Measurements from ENCODE around the gene UBE2E2. TPM values are rescaled to one million over a fixed set of nuclear protein-coding genes. Genes with fewer than 3 reads are reported as not detected.
A peak's percentile ranks its signal among the peaks of the same experiment; 100 is the strongest.

UBE2E2 gene
- total RNA-seq, 4 donors from 2014 or later = 26.5 to 44.0 (median 37.0) TPM

GRCh38 chr3:23620638-23621015 lies 417.5 kb downstream of the UBE2E2 start:
- TF ChIP-seq POLR2A (IDR thresholded peaks at IDR 0.05) = no peak
- TF ChIP-seq CTCF (IDR thresholded peaks at IDR 0.05) = no peak

GRCh38 chr3:23623844-23624243 lies 420.7 kb downstream of the UBE2E2 start:
- peaks cover 5 to 29% (median 9%) of the 10 kb centered on the region in 3 donors for H3K4me1 ChIP-seq

More at GRCh38 chr3:23620638-23621015, 417.5 kb downstream of the UBE2E2 start:
- H3K27me3 ChIP-seq = no peaks in the 10 kb centered on the region
- H3K4me1 ChIP-seq = peaks cover 5 to 29% (median 9%) of the 10 kb centered on the region in 3 donors
- intact Hi-C loops (cut with DNase I) = no loop called here
- no peaks in the 10 kb centered on the region for H3K9me3 ChIP-seq
- H3K27ac ChIP-seq = peak overlapping the region in 1 of 4 donors; percentile 14
- no peak for DNase-seq
- 24 to 50% methylated on average over 4 of the region's 4 CpGs for WGBS, 2 donors
- H3K36me3 ChIP-seq = no peaks in the 10 kb centered on the region
- H3K4me3 ChIP-seq = no peak overlapping the region

GRCh38 chr3:23624305-23624704 lies 421.2 kb downstream of the UBE2E2 start:
- peaks cover 5 to 27% (median 9%) of the 10 kb centered on the region in 3 donors for H3K4me1 ChIP-seq
- TF ChIP-seq CTCF (IDR thresholded peaks at IDR 0.05) = no peak
- no peak for TF ChIP-seq POLR2A (IDR thresholded peaks at IDR 0.05)
- DNase-seq = no peak
- WGBS, 2 donors = 27 to 38% methylated on average over 1 of the region's 1 CpG
- H3K4me3 ChIP-seq = no peak overlapping the region
- H3K36me3 ChIP-seq = no peaks in the 10 kb centered on the region
- no peak overlapping the region for H3K27ac ChIP-seq
- intact Hi-C loops (cut with DNase I) = no loop called here
- no peaks in the 10 kb centered on the region for H3K27me3 ChIP-seq
- no peaks in the 10 kb centered on the region for H3K9me3 ChIP-seq

More at GRCh38 chr3:23623844-23624243, 420.7 kb downstream of the UBE2E2 start:
- intact Hi-C loops (cut with DNase I) = no loop called here
- no peak overlapping the region for H3K4me3 ChIP-seq
- H3K27me3 ChIP-seq = no peaks in the 10 kb centered on the region
- H3K27ac ChIP-seq = no peak overlapping the region
- TF ChIP-seq POLR2A (IDR thresholded peaks at IDR 0.05) = no peak
- TF ChIP-seq CTCF (IDR thresholded peaks at IDR 0.05) = no peak
- H3K9me3 ChIP-seq = no peaks in the 10 kb centered on the region
- 83 to 91% methylated on average over 2 of the region's 2 CpGs for WGBS, 2 donors
- H3K36me3 ChIP-seq = no peaks in the 10 kb centered on the region
- no peak for DNase-seq

GRCh38 chr3:23626442-23626841 lies 423.3 kb downstream of the UBE2E2 start:
- TF ChIP-seq CTCF (IDR thresholded peaks at IDR 0.05) (no peak), POLR2A (IDR thresholded peaks at IDR 0.05) (no peak)
- Histone ChIP-seq H3K36me3 (no peaks in the 10 kb centered on the region), H3K4me1 (peaks cover 0 to 5% (median 0%) of the 10 kb centered on the region in 3 donors), H3K27ac (no peak overlapping the region), H3K27me3 (no peaks in the 10 kb centered on the region), H3K4me3 (no peak overlapping the region), H3K9me3 (no peaks in the 10 kb centered on the region)
- WGBS, 2 donors = 100% methylated on average over 1 to 2 of the region's 2 CpGs
- intact Hi-C loops (cut with DNase I) = no loop called here
- DNase-seq = no peak

- intact Hi-C loops (cut with DNase I) = no loop called here
- TF ChIP-seq CTCF (IDR thresholded peaks at IDR 0.05) (no peak), POLR2A (IDR thresholded peaks at IDR 0.05) (no peak)
- no peaks in the 10 kb centered on the region for H3K36me3 ChIP-seq
- H3K4me1 ChIP-seq = no peaks in the 10 kb centered on the region
- no peak overlapping the region for H3K27ac ChIP-seq
- H3K27me3 ChIP-seq = no peaks in the 10 kb centered on the region
- H3K4me3 ChIP-seq = no peak overlapping the region
- WGBS, 2 donors = 70 to 82% methylated on average over 3 to 5 of the region's 5 CpGs
- H3K9me3 ChIP-seq = no peaks in the 10 kb centered on the region
- no peak for DNase-seq
Observed at GRCh38 chr3:23629181-23629894, 426.2 kb downstream of the UBE2E2 start.

Measured in esophagus squamous epithelium (tissue), 5 donors.